AG04450 (cell line): ENCODE results near the gene DDAH2. TPM values are rescaled to one million over a fixed set of nuclear protein-coding genes. Genes with fewer than 3 reads are reported as not detected.

Experiments used
- CTCF ChIA-PET: fragments of 300-600, 350-600 bp; formaldehyde crosslinking; extraction: SDS; loops from one replicate; lab custom pipeline; 2022; ENCODE audit warnings: antibody characterized with exemption, inconsistent platforms; lab: Charles Lee
- POLR2A ChIA-PET: fragments of 350-600 bp; formaldehyde crosslinking; extraction: SDS; loops from one replicate; lab custom pipeline; 2021; ENCODE audit warnings: antibody characterized with exemption, inconsistent platforms; lab: Yijun Ruan, JAX
- DNase-seq: peaks from one replicate; pipeline ENCODE4 v3.0.0-alpha.2; 2011; ENCODE audit warnings: low read depth, low spot score
- H3K27ac ChIP-seq: one replicate; pipeline ENCODE4 v1.5.1; 2012; ENCODE audit warnings: low read depth, low read length, control low read depth
- H3K27me3 ChIP-seq: one replicate; pipeline ENCODE4 v1.6.0; 2012; ENCODE audit warnings: low read length; ENCODE audit not compliant: control insufficient read depth, insufficient read depth
- H3K4me3 ChIP-seq: 2 replicates; pipeline ENCODE4 v1.5.1; 2011; ENCODE audit warnings: mild to moderate bottlenecking, low read depth, low read length, control low read depth
- H3K9me3 ChIP-seq: 2 replicates; pipeline ENCODE4 v1.5.1; 2012; ENCODE audit warnings: low read length; ENCODE audit not compliant: control insufficient read depth, insufficient read depth
- CTCF ChIP-seq: IDR thresholded peaks from 2 replicates; pipeline ENCODE4 v1.5.1; 2011; ENCODE audit warnings: low read depth, low read length, control low read depth, inconsistent platforms
- polyA plus RNA-seq: library from polyadenylated mRNA; depleted of rRNA; stranded (reverse); fragments of >200 nt; gene quantifications from 2 replicates; pipeline ENCODE4 v1.2.3, GENCODE V29; 2011

The DDAH2 gene
- polyA plus RNA-seq, 1 experiment, result 44.4 TPM

- Histone ChIP-seq H3K9me3 (no peaks in the 10 kb centered on the region; the same call in 1 of the 2 replicates), H3K4me3 (no peak overlapping the region), H3K27me3 (no peaks in the 10 kb centered on the region), H3K27ac (peak overlapping the region; percentile 57)
- ChIA-PET CTCF (interaction anchor here (0.6 to 1.8 kb wide), 8 partner anchors 33 to 93 kb away, joined by 3 to 6 read pairs (median 4); partner anchors contain the start of genes LSM2 and VARS1), POLR2A (interaction anchor here (0.6 to 1.4 kb wide), 3 partner anchors 70 to 90 kb away, joined by 3 to 12 read pairs (median 5); partner anchors contain the start of genes HSPA1A, HSPA1B and HSPA1L)
- no peak for TF ChIP-seq CTCF
- no peak for DNase-seq
Measured at GRCh38 chr6:31737315-31737990, 8.4 kb upstream of the DDAH2 start.

DNA sequence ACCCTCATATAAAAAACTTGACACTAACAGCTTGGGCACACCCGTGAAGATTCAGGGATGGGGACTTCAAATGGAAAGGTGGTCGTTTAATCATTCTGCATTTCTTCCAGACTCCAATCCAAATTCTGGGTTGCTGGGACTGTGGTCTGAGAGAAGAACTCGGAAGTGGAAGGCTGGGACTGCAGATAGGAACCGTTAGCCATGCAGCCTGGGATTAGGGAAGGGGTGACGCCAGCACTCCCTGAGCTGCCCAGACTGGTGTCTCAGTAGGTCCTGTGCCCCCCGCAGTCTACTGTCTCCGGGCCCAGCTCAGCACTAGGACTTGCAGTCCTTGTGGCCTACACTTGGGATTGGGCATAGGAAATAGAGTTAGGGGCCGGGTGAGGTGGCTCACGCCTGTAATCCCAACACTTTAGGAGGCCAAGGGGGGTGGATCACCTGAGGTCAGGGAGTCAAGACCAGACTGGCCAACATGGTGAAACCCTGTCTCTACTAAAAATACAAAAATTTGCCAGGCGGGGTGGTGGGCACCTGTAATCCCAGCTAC, 7.7 kb upstream of the DDAH2 start:
- H3K4me3 ChIP-seq, result peak overlapping the region; percentile 96
- CTCF ChIA-PET, result interaction anchor here (1.5 to 1.9 kb wide), 2 partner anchors 54 to 59 kb away, joined by 3 to 9 read pairs; partner anchors contain the start of gene VARS1
- no peak for TF ChIP-seq CTCF
- no peaks in the 10 kb centered on the region; the same call in 1 of the 2 replicates for H3K9me3 ChIP-seq
- H3K27ac ChIP-seq, result peak overlapping the region; percentile 78
- POLR2A ChIA-PET, result interaction anchor here (0.6 to 2.6 kb wide), 6 partner anchors 11 to 161 kb away, joined by 3 to 14 read pairs (median 4); partner anchors contain the start of genes EHMT2, HSPA1A, HSPA1B and HSPA1L
- DNase-seq, result no peak
- no peaks in the 10 kb centered on the region for H3K27me3 ChIP-seq

DNA sequence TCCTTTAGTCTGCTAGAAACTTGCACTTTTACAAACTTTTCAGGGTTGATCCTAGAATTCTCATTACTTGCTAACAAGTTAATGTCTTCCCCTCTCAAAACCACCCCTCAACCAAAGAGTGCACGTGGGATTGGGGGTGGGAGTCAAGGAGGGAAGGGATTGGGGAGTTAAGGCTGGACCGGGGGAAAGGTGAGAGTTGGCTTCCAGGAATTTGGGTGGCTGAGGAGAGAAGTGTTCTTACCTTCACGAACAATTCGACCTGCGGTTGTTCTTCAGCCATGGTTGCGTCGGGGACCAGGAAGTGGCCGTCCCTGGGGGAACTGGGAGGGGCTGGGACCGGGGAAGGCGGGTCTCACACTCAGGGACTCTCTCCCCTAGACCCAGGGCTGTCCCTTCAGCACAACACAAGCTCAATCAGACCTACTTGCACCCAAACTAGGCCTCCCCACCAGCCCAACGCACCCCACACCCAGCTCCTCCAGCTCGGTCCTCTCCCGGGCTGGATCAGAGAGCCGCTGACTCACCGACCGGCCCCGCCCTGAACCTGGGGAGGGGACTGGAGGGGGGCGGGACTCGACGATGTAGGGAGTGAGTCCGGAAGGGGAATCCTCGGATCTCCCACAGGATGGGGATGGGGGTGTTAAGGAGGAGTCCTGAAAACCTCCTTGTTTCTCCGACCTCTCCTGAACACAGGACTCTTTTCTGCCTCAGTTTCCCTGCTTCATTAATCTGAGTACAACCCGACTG, 7.1 kb upstream of the DDAH2 start, which contains the start of gene CLIC1:
Gene CLIC1, minus strand, starts transcription at position 510 of the 747 bp plus-strand sequence. Its CDS starts 230 bp downstream, at position 280.
- H3K27ac ChIP-seq, result peak within 1 kb of the TSS; percentile 78
- H3K4me3 ChIP-seq, result peak within 1 kb of the TSS; percentile 96
- ChIA-PET CTCF (interaction anchor here (1.2 to 1.9 kb wide), 3 partner anchors 55 to 60 kb away, joined by 3 to 9 read pairs (median 3); partner anchors contain the start of gene VARS1), POLR2A (interaction anchor here (0.5 to 2.6 kb wide), 7 partner anchors 11 to 161 kb away, joined by 3 to 14 read pairs (median 4); partner anchors contain the start of genes EHMT2, HSPA1A, HSPA1B and HSPA1L)
- no peaks in the 10 kb centered on the region for H3K27me3 ChIP-seq
- H3K9me3 ChIP-seq, result no peaks in the 10 kb centered on the region; the same call in 1 of the 2 replicates
- no peak for TF ChIP-seq CTCF
- no peak for DNase-seq

GRCh38 chr6:31734821-31735406, 5.8 kb upstream of the DDAH2 start:
- no peak for TF ChIP-seq CTCF
- ChIA-PET CTCF (interaction anchor here (0.5 to 1.9 kb wide), 4 partner anchors 38 to 88 kb away, joined by 3 to 9 read pairs (median 4); no protein-coding TSS in a partner anchor), POLR2A (interaction anchor here (0.5 to 2.6 kb wide), 5 partner anchors 70 to 128 kb away, joined by 3 to 14 read pairs (median 4); partner anchors contain the start of genes HSPA1A, HSPA1B, HSPA1L and NEU1)

More at GRCh38 chr6:31734821-31735406, 5.8 kb upstream of the DDAH2 start:
- peaks cover 2% of the 10 kb centered on the region; the same call in 1 of the 2 replicates for H3K9me3 ChIP-seq
- H3K27ac ChIP-seq, result peak overlapping the region; percentile 52
- H3K27me3 ChIP-seq, result no peaks in the 10 kb centered on the region
- no peak for DNase-seq
- H3K4me3 ChIP-seq, result peak overlapping the region; percentile 96
